ENCODE results near the gene HOXC13. TPM values are rescaled to one million over a fixed set of nuclear protein-coding genes. Genes with fewer than 3 reads are reported as not detected.

The HOXC13 gene
- total RNA-seq, 2 donors from 2014 or later, result not detected

GRCh38 chr12:53971129-53971528, 32.5 kb downstream of the HOXC13 start:
- peaks cover 100% of the 10 kb centered on the region for H3K27me3 ChIP-seq (ENCODE audit: control insufficient read depth, insufficient read depth, low read length, poor library complexity, severe bottlenecking)
- H3K27me3 Mint-ChIP-seq (ENCODE audit: insufficient read depth), result peaks cover 100% of the 10 kb centered on the region
- no peak overlapping the region for H3K9ac ChIP-seq (ENCODE audit: extremely low read depth, low read length, poor library complexity, severe bottlenecking)
- 76 to 79% methylated on average over 2 to 3 of the region's 3 CpGs for WGBS, 2 experiments (ENCODE audit: insufficient coverage in 1 of 2, insufficient read length in 1 of 2)
- no peaks in the 10 kb centered on the region for H3K36me3 ChIP-seq (ENCODE audit: control insufficient read depth, insufficient read depth, low read length)
- peaks cover 22% of the 10 kb centered on the region for H3K4me1 Mint-ChIP-seq
- no peak overlapping the region for H3K27ac ChIP-seq (ENCODE audit: low read depth, low read length)
- H3K9me3 Mint-ChIP-seq, result peaks cover 17% of the 10 kb centered on the region
- no peak overlapping the region for H3K27ac Mint-ChIP-seq
- no peak overlapping the region for H3K4me3 ChIP-seq (ENCODE audit: low read length)
- no peaks in the 10 kb centered on the region for H3K36me3 Mint-ChIP-seq (ENCODE audit: low read depth)
- no peak for DNase-seq
- H3K4me1 ChIP-seq (ENCODE audit: control insufficient read depth, insufficient read depth, low read length), result no peaks in the 10 kb centered on the region
- TF ChIP-seq CTCF (conservative IDR thresholded peaks at IDR 0.05), result no peak
- no peak overlapping the region for H3K4me3 Mint-ChIP-seq
- H3K9me3 ChIP-seq (ENCODE audit: control insufficient read depth, low read length), result no peaks in the 10 kb centered on the region

- peaks cover 16% of the 10 kb centered on the region for H3K4me1 Mint-ChIP-seq
- peaks cover 100% of the 10 kb centered on the region for H3K27me3 Mint-ChIP-seq (ENCODE audit: insufficient read depth)
- H3K4me3 ChIP-seq (ENCODE audit: low read length), result no peak overlapping the region
- no peak overlapping the region for H3K27ac ChIP-seq (ENCODE audit: low read depth, low read length)
- peaks cover 5% of the 10 kb centered on the region for H3K9me3 ChIP-seq (ENCODE audit: control insufficient read depth, low read length)
- peaks cover 17% of the 10 kb centered on the region for H3K9me3 Mint-ChIP-seq
- DNase-seq, result no peak
- no peak overlapping the region for H3K9ac ChIP-seq (ENCODE audit: extremely low read depth, low read length, poor library complexity, severe bottlenecking)
- H3K36me3 ChIP-seq (ENCODE audit: control insufficient read depth, insufficient read depth, low read length), result no peaks in the 10 kb centered on the region
- no peak for TF ChIP-seq CTCF (conservative IDR thresholded peaks at IDR 0.05)
- H3K4me3 Mint-ChIP-seq, result no peak overlapping the region
- H3K27me3 ChIP-seq (ENCODE audit: control insufficient read depth, insufficient read depth, low read length, poor library complexity, severe bottlenecking), result peaks cover 100% of the 10 kb centered on the region
- no peaks in the 10 kb centered on the region for H3K36me3 Mint-ChIP-seq (ENCODE audit: low read depth)
- 59% methylated on average over 2 of the region's 2 CpGs; no CpG with 5 or more reads in 1 of the 2 experiments for WGBS, 2 experiments (ENCODE audit: insufficient coverage in 1 of 2, insufficient read length in 1 of 2)
- no peaks in the 10 kb centered on the region for H3K4me1 ChIP-seq (ENCODE audit: control insufficient read depth, insufficient read depth, low read length)
- H3K27ac Mint-ChIP-seq, result no peak overlapping the region
These were observed 33.1 kb downstream of the HOXC13 start for GRCh38 chr12:53971686-53972085.

- H3K4me3 ChIP-seq (ENCODE audit: low read length), result no peak overlapping the region
- Mint-ChIP-seq H3K27ac (no peak overlapping the region), H3K36me3 (ENCODE audit: low read depth) (no peaks in the 10 kb centered on the region), H3K9me3 (peaks cover 17% of the 10 kb centered on the region), H3K4me3 (no peak overlapping the region), H3K4me1 (peaks cover 15% of the 10 kb centered on the region), H3K27me3 (ENCODE audit: insufficient read depth) (peaks cover 100% of the 10 kb centered on the region)
- no peaks in the 10 kb centered on the region for H3K36me3 ChIP-seq (ENCODE audit: control insufficient read depth, insufficient read depth, low read length)
- no peak overlapping the region for H3K9ac ChIP-seq (ENCODE audit: extremely low read depth, low read length, poor library complexity, severe bottlenecking)
- no peak overlapping the region for H3K27ac ChIP-seq (ENCODE audit: low read depth, low read length)
- no peak for DNase-seq
- TF ChIP-seq CTCF (conservative IDR thresholded peaks at IDR 0.05), result no peak
- WGBS, 2 experiments (ENCODE audit: insufficient coverage in 1 of 2, insufficient read length in 1 of 2), result 41 to 47% methylated on average over 6 to 9 of the region's 9 CpGs
- H3K27me3 ChIP-seq (ENCODE audit: control insufficient read depth, insufficient read depth, low read length, poor library complexity, severe bottlenecking), result peaks cover 100% of the 10 kb centered on the region
- peaks cover 7% of the 10 kb centered on the region for H3K9me3 ChIP-seq (ENCODE audit: control insufficient read depth, low read length)
- no peaks in the 10 kb centered on the region for H3K4me1 ChIP-seq (ENCODE audit: control insufficient read depth, insufficient read depth, low read length)
These were observed 33.6 kb downstream of the HOXC13 start for GRCh38 chr12:53972152-53972702.

All from endodermal cell (in vitro differentiated cells).